Measurements from ENCODE around the gene ERRFI1.

GRCh38 chr1:7964476-7964875 lies 61.6 kb downstream of the ERRFI1 start:
- TF ChIP-seq GATA2 (IDR thresholded peaks at IDR 0.05; ENCODE audit: low read depth, low read length), result no peak
- no peak for TF ChIP-seq GATA3 (IDR thresholded peaks at IDR 0.05; ENCODE audit: low read depth, low read length)

Data from SH-SY5Y (cell line).